DMS79 treated with DMSO at 0.1 percent for 48 hours (cell line): ENCODE measurements around the gene KEL.

Experiments
- DNase-seq: peaks from one replicate; lab custom pipeline; 2025; lab: John Stamatoyannopoulos, UW

KEL gene

DNA sequence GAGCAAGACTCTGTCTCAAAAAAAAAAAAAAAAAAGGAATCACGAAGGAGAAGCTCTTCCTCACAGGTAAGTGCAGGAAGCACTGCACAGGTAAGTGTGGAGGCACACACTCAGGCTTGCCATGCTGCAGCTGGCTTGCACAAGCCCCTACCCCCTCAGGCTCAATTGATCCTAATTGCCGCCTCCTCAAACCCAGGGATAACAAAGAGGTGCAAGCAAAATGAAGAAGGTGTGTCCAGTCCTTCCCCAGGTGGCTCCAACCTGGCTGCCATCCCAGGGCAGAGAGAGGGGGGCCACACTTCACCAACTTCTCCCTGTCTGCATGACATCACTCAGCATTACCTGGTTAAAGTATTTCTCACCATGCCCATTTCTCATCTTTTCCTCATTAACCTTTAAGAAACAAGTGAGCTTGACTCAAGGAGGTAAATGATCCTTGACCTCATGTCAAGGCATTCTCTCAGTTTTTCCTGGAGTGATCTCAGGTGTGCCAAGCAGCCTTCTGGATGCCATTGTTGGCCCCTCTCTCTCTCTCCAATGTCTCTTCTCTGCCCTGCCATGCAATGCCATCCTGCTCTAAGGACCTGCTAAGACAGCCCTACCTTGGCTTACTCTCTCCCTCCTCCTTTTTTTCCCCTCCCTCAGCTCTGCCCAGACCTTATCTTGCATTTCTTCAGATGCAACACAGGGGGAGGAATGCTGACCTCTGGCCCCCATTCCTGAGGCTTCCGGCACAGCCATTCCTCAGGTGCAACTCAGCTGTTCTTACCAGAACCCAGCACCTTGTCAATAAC, 63.6 kb downstream of the KEL start:
- DNase-seq, result peak; percentile 61

DNA sequence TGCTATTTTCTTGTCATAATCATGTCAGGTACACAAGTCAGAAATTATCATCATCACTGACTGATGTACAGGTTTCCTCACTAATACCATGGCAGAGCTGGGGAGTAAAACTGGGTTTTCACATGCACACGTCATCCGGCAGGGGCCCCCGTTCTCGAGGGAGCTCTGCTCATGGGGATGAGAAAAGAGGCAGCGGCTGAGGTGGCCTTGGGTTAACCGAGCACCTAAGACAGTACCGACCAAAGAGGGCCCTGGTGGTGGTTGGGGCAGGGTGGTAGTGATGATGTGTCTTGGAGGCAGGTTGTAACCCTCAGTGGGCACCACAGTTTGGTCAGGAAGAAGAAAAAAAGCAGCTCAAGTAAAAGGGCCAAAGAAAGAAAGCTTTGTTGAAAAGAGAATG, 64.5 kb downstream of the KEL start:
- DNase-seq, result no peak

DNA sequence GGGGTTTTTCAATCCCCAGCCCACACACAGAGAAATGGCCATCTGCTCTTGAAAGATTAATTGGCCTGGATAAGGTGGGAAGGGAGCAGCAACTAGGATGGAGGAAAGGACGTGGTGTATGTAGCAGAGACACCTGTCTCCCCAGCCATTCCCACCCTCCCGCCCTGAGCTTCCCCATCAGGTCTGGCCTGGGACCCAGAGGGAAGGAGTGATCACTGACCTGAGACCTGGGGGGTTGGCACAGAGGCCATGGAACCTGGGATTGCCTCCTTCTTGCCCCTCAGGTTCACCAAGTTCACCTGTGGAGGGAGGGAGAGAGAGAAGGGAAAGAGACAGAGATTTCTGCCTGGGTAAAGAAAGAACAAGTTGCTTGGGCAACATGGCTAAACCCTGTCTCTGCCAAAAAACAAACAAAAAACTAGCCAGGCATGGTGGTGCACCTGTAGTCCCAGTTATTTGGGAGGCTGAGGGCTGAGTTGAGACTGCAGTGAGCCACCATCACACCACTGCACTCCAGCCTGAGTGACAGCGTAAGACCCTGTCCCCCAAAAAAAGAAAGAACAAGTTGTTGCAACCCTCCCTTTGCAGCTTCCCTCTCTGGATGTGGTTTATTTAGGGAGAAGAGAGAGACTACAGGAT, 65.3 kb downstream of the KEL start:
- DNase-seq, result no peak

DNA sequence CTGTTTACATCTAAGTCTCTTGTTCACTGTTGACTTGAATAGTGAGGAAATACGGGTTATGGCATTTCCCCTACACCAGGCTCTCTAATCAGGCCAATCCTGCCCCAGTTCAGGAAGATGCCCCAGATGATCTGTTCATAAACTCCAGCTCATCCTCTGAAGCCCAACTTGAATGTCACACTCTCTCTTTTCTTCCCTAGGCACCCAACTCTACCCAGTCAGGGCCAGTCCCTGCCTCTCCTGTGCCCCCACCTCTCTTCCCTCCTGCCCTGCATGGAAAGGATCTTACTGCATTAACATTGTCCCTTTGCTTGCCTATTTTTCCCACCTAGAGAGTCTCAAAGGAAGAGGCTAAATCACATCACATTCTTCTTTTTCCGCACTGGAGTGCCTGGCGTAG, 66.0 kb downstream of the KEL start:
- DNase-seq, result no peak

DNA sequence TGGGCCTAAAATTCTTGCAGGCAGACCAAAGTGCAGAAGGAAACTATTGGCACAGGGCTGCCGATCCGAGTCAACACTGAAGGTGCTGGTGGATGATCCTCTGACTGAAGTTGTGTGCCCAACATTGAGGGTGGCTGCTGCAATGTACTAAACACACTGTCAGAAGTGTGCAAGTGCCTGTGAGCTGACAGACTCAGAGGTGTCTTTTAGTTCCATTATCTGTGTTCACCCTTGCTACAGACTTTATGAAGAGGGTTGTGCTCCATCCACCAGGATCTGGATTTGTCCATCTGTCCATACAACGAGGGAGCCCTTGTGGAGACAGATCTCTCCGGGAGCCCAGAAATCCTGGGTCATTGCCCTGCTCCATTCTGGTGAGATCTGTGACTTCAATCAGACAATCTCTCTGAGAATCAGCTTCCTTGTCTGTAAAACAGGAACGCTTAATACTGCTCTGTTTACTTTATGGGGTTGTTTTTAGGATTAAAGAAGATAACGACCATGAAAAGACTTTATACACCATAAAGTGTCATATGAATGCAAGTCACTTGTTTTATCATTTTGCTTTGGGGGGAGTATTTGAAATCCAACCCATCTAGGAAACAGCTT, 67.1 kb downstream of the KEL start:
- no peak for DNase-seq

DNA sequence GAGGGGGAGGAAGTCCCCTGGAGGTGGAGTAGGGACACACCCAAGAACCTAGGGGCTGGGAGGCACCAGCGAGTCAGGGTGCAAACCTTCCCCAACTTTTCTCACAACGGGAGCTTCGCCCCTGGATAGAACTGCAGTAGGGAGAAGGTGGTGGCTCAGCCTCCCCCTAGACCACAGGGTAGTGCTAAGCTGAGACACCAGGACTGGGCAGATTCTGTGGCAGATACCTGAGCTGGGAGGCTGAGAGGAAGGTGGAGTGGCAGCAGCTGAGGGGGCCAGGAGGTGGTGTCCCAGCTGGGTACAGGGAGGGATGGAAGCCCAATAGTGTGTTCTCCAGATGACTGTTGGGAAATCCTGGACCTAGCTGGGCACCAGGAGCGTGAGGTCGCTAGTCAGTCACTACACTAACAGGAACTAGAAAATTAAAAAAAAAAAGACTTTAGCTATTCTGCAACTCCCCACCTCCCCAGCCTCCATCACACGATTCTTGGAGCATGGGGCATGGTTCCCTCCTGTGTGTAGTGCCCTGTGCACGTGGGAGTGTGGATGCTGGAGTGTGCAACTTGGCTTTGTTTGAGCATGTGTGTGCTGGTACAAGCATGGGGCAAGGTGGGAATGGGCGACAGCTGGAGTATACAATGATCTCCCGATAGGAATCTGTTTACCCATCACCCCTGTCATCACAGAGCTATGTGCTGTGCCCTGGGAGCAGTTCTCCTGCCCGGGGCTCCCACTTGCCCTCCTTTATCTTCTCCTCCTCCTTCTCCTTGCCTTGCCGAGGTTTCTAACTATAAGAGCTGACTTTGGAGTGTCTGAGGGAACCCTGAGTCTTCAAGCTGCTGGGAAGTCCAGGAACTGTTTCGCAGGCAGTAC, 67.8 kb downstream of the KEL start:
- no peak for DNase-seq

DNA sequence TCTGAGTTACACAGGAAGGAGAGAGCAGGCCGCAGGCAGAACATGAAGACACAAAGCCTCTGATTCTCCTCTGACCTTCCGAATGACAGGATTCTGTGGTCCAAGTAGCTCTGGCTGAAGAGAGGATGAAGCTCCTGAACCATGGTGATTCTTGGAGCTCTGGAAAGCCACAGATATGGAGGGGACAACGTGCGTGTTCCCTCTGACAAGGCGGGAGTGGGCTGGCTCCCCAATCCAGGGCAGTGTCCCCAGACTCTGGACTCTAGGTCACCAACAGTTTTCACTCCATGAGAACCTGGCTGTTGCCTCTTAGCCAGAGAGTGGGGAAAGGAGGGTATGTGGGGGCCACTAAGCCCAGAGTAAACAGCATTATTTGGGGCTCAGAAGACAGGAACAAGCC, 69.2 kb downstream of the KEL start:
- DNase-seq, result no peak

DNA sequence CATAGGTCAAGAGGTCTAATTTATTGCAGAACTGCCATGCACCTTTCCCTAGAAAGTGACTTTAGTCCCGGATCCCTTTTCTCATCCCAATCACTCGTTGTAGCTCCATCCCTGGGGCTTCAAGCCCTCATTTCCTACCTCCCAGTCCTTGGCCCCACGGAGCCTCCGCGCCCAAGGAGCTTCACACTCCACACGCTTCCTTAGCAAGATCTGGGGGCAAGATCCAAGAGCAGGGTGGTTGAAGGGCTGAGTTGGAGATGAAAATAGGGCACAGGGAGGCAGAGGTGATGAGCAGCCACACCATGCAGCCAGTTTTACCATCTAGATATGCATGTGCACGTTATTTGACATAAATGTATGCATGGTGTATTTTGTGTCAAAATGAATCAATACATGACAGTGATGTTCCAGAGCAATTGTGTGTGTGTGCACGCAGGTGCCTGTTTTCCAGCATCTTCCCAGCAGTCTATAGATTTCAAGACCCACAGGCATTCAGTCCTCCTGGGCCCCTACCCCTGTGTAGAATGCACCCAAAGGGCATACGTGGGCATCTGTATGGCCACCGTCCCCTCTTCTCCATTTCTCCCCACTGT, 70.6 kb downstream of the KEL start:
- no peak for DNase-seq
